ENCODE data around the gene AGO3. TPM values are rescaled to one million over a fixed set of nuclear protein-coding genes. Genes with fewer than 3 reads are reported as not detected.

Gene AGO3
- total and polyA plus RNA-seq, 8 donors, result 1.9 to 33.8 (median 12.4) TPM

GRCh38 chr1:36100376-36100775, 169.5 kb downstream of the AGO3 start:
- Histone ChIP-seq H3K27ac (peak overlapping the region in 1 of 5 donors; percentile 17), H3K9me3 (no peaks in the 10 kb centered on the region), H3K36me3 (peaks cover 0 to 18% (median 14%) of the 10 kb centered on the region in 4 donors), H3K27me3 (no peaks in the 10 kb centered on the region), H3K4me3 (peak overlapping the region in 1 of 4 donors; percentile 4), H3K4me1 (peaks cover 10 to 28% (median 16%) of the 10 kb centered on the region in 4 donors)
- WGBS, 5 donors, result 43 to 70% (median 47%) methylated on average over 6 of the region's 6 CpGs
- DNase-seq, result no peak
- TF ChIP-seq POLR2AphosphoS5 (IDR thresholded peaks at IDR 0.05), result no peak
- TF ChIP-seq POLR2A (IDR thresholded peaks at IDR 0.05), result no peak
- TF ChIP-seq, protein P1, sequence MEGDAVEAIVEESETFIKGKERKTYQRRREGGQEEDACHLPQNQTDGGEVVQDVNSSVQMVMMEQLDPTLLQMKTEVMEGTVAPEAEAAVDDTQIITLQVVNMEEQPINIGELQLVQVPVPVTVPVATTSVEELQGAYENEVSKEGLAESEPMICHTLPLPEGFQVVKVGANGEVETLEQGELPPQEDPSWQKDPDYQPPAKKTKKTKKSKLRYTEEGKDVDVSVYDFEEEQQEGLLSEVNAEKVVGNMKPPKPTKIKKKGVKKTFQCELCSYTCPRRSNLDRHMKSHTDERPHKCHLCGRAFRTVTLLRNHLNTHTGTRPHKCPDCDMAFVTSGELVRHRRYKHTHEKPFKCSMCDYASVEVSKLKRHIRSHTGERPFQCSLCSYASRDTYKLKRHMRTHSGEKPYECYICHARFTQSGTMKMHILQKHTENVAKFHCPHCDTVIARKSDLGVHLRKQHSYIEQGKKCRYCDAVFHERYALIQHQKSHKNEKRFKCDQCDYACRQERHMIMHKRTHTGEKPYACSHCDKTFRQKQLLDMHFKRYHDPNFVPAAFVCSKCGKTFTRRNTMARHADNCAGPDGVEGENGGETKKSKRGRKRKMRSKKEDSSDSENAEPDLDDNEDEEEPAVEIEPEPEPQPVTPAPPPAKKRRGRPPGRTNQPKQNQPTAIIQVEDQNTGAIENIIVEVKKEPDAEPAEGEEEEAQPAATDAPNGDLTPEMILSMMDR (IDR thresholded peaks at IDR 0.05), result no peak
- TF ChIP-seq EP300 (IDR thresholded peaks at IDR 0.05), result no peak
- intact Hi-C loops (cut with DNase I; ENCODE audit: low total_unique reads), result loop anchor here (10.0 kb wide), 1 partner anchor 314 kb away; no protein-coding TSS in a partner anchor

GRCh38 chr1:36101546-36101945, 170.6 kb downstream of the AGO3 start:
- no peak overlapping the region for H3K4me3 ChIP-seq
- TF ChIP-seq POLR2AphosphoS5 (IDR thresholded peaks at IDR 0.05) (no peak), POLR2A (IDR thresholded peaks at IDR 0.05) (no peak), EP300 (IDR thresholded peaks at IDR 0.05) (no peak)
- TF ChIP-seq, protein P1 (IDR thresholded peaks at IDR 0.05), result no peak
- H3K27ac ChIP-seq, result no peak overlapping the region
- H3K36me3 ChIP-seq, result peaks cover 0 to 7% (median 3%) of the 10 kb centered on the region in 4 donors
- intact Hi-C loops (cut with DNase I; ENCODE audit: low total_unique reads), result loop anchor here (10.0 kb wide), 1 partner anchor 313 kb away; no protein-coding TSS in a partner anchor
- peaks cover 10 to 20% (median 13%) of the 10 kb centered on the region in 4 donors for H3K4me1 ChIP-seq
- 93 to 98% (median 95%) methylated on average over 5 of the region's 5 CpGs for WGBS, 5 donors
- no peaks in the 10 kb centered on the region for H3K9me3 ChIP-seq
- H3K27me3 ChIP-seq, result no peaks in the 10 kb centered on the region
- DNase-seq, result no peak

DNA sequence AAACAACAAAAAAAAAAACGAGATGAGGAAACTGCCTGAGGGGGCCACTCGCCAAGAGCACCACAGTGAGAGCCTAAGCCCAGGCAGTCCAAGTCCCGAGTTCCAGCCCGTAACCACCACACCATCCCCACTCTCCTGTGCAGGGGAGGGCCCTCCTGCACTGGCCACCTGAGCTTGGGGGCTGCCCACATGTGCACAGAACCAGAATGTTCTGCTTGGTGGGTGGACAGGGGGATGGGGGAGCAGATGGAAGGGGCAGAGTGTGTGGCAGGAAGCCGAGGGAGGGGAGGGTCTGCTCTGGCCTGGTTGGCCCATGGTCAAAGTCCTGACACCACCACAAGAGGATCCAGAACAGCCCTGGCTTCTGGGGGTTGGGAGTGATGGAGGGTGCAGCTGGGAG, 175.4 kb downstream of the AGO3 start:
- intact Hi-C loops (cut with DNase I; ENCODE audit: low total_unique reads), result loop anchor here (10.0 kb wide), 1 partner anchor 309 kb away; no protein-coding TSS in a partner anchor
- Histone ChIP-seq H3K36me3 (no peaks in the 10 kb centered on the region), H3K4me1 (peaks cover 0 to 25% (median 3%) of the 10 kb centered on the region in 4 donors), H3K9me3 (no peaks in the 10 kb centered on the region), H3K4me3 (no peak overlapping the region), H3K27me3 (no peaks in the 10 kb centered on the region), H3K27ac (peak overlapping the region in 1 of 5 donors; percentile 48)
- no peak for DNase-seq
- WGBS, 5 donors, result 43 to 55% (median 48%) methylated on average over 5 of the region's 5 CpGs
- TF ChIP-seq, protein P1 (IDR thresholded peaks at IDR 0.05), result no peak
- TF ChIP-seq POLR2AphosphoS5 (IDR thresholded peaks at IDR 0.05), result no peak
- TF ChIP-seq EP300 (IDR thresholded peaks at IDR 0.05), result no peak
- TF ChIP-seq POLR2A (IDR thresholded peaks at IDR 0.05), result no peak

GRCh38 chr1:36107394-36107793, 176.5 kb downstream of the AGO3 start:
- peaks cover 0 to 25% (median 3%) of the 10 kb centered on the region in 4 donors for H3K4me1 ChIP-seq
- H3K36me3 ChIP-seq, result no peaks in the 10 kb centered on the region
- peak overlapping the region in 1 of 5 donors; percentile 48 for H3K27ac ChIP-seq
- no peak for DNase-seq
- H3K4me3 ChIP-seq, result no peak overlapping the region
- no peaks in the 10 kb centered on the region for H3K9me3 ChIP-seq
- no peaks in the 10 kb centered on the region for H3K27me3 ChIP-seq
- WGBS, 5 donors, result 78 to 86% (median 86%) methylated on average over 9 of the region's 9 CpGs
- TF ChIP-seq, protein P1 (IDR thresholded peaks at IDR 0.05), result no peak
- no peak for TF ChIP-seq POLR2AphosphoS5 (IDR thresholded peaks at IDR 0.05)
- no peak for TF ChIP-seq EP300 (IDR thresholded peaks at IDR 0.05)
- TF ChIP-seq POLR2A (IDR thresholded peaks at IDR 0.05), result no peak
- intact Hi-C loops (cut with DNase I; ENCODE audit: low total_unique reads), result loop anchor here (10.0 kb wide), 1 partner anchor 307 kb away; no protein-coding TSS in a partner anchor
